ENCODE measurements around the gene USP36.

USP36 gene

GRCh38 chr17:78875363-78876093 is 34.9 kb upstream of the USP36 start:
- H4K20me1 ChIP-seq (ENCODE audit: insufficient read depth, low read length), result 0 out of 2 replicates have a peak, but pooled peaks cover 3% of the 10 kb centered on the region
- no peak overlapping the region for H2AFZ ChIP-seq (ENCODE audit: low read length)
- H3K27me3 ChIP-seq (replicated peaks; ENCODE audit: insufficient read depth, low read length), result no peaks in the 10 kb centered on the region
- no peak overlapping the region for H3K4me3 ChIP-seq (ENCODE audit: low read length)
- H3K79me2 ChIP-seq (ENCODE audit: low read length), result peaks cover 82% of the 10 kb centered on the region
- no peaks in the 10 kb centered on the region for H3K9me3 ChIP-seq (replicated peaks; ENCODE audit: insufficient read depth, low read length)
- TF ChIP-seq EZH2 (optimal IDR thresholded peaks at IDR 0.05; ENCODE audit: low read depth, low read length), result no peak
- no peak for TF ChIP-seq EZH2phosphoT487 (IDR thresholded peaks at IDR 0.05; ENCODE audit: low read length)
- no peak for TF ChIP-seq CTCF (IDR thresholded peaks at IDR 0.05; ENCODE audit: low read length)
- H3K27ac ChIP-seq (ENCODE audit: low read length), result no peak overlapping the region
- H3K4me1 ChIP-seq (ENCODE audit: low read length), result no peaks in the 10 kb centered on the region
- no peaks in the 10 kb centered on the region for H3F3A ChIP-seq (ENCODE audit: insufficient read depth, low read length)
- no peaks in the 10 kb centered on the region for H3K36me3 ChIP-seq (replicated peaks; ENCODE audit: insufficient read depth, low read length)
- no peak for DNase-seq
- H3K9ac ChIP-seq (ENCODE audit: low read length), result no peak overlapping the region
- no peaks in the 10 kb centered on the region for H3K9me2 ChIP-seq (replicated peaks; ENCODE audit: insufficient read depth, low read length)
- no peak overlapping the region for H3K4me2 ChIP-seq (ENCODE audit: low read depth, low read length)

GRCh38 chr17:78873519-78874340 is 33.1 kb upstream of the USP36 start:
- no peak overlapping the region for H3K9ac ChIP-seq (ENCODE audit: low read length)
- no peaks in the 10 kb centered on the region for H3K4me1 ChIP-seq (ENCODE audit: low read length)
- TF ChIP-seq EZH2 (optimal IDR thresholded peaks at IDR 0.05; ENCODE audit: low read depth, low read length), result no peak
- TF ChIP-seq CTCF (IDR thresholded peaks at IDR 0.05; ENCODE audit: low read length), result no peak
- no peak for TF ChIP-seq EZH2phosphoT487 (IDR thresholded peaks at IDR 0.05; ENCODE audit: low read length)
- H3K79me2 ChIP-seq (ENCODE audit: low read length), result peaks cover 69% of the 10 kb centered on the region
- no peaks in the 10 kb centered on the region for H3K9me2 ChIP-seq (replicated peaks; ENCODE audit: insufficient read depth, low read length)
- no peak for DNase-seq
- no peaks in the 10 kb centered on the region for H3K36me3 ChIP-seq (replicated peaks; ENCODE audit: insufficient read depth, low read length)
- H3K4me2 ChIP-seq (ENCODE audit: low read depth, low read length), result no peak overlapping the region
- no peak overlapping the region for H3K27ac ChIP-seq (ENCODE audit: low read length)
- H3K27me3 ChIP-seq (replicated peaks; ENCODE audit: insufficient read depth, low read length), result no peaks in the 10 kb centered on the region
- no peak overlapping the region for H2AFZ ChIP-seq (ENCODE audit: low read length)
- H3K9me3 ChIP-seq (replicated peaks; ENCODE audit: insufficient read depth, low read length), result no peaks in the 10 kb centered on the region
- 0 out of 2 replicates have a peak, but pooled peaks cover 3% of the 10 kb centered on the region for H4K20me1 ChIP-seq (ENCODE audit: insufficient read depth, low read length)
- no peak overlapping the region for H3K4me3 ChIP-seq (ENCODE audit: low read length)
- no peaks in the 10 kb centered on the region for H3F3A ChIP-seq (ENCODE audit: insufficient read depth, low read length)

GRCh38 chr17:78872486-78872885 is 31.9 kb upstream of the USP36 start:
- 0 out of 2 replicates have a peak, but pooled peaks cover 2% of the 10 kb centered on the region for H3K36me3 ChIP-seq (replicated peaks; ENCODE audit: insufficient read depth, low read length)
- H3K9me2 ChIP-seq (replicated peaks; ENCODE audit: insufficient read depth, low read length), result no peaks in the 10 kb centered on the region
- no peaks in the 10 kb centered on the region for H3K4me1 ChIP-seq (ENCODE audit: low read length)
- H3K4me2 ChIP-seq (ENCODE audit: low read depth, low read length), result no peak overlapping the region
- no peak overlapping the region for H3K9ac ChIP-seq (ENCODE audit: low read length)
- DNase-seq, result no peak
- H2AFZ ChIP-seq (ENCODE audit: low read length), result no peak overlapping the region
- H3K27me3 ChIP-seq (replicated peaks; ENCODE audit: insufficient read depth, low read length), result no peaks in the 10 kb centered on the region
- H4K20me1 ChIP-seq (ENCODE audit: insufficient read depth, low read length), result 0 out of 2 replicates have a peak, but pooled peaks cover 3% of the 10 kb centered on the region
- no peaks in the 10 kb centered on the region for H3K9me3 ChIP-seq (replicated peaks; ENCODE audit: insufficient read depth, low read length)
- H3F3A ChIP-seq (ENCODE audit: insufficient read depth, low read length), result no peaks in the 10 kb centered on the region
- H3K79me2 ChIP-seq (ENCODE audit: low read length), result peaks cover 60% of the 10 kb centered on the region
- H3K4me3 ChIP-seq (ENCODE audit: low read length), result no peak overlapping the region
- TF ChIP-seq EZH2 (optimal IDR thresholded peaks at IDR 0.05; ENCODE audit: low read depth, low read length) (no peak), CTCF (IDR thresholded peaks at IDR 0.05; ENCODE audit: low read length) (no peak), EZH2phosphoT487 (IDR thresholded peaks at IDR 0.05; ENCODE audit: low read length) (no peak)
- no peak overlapping the region for H3K27ac ChIP-seq (ENCODE audit: low read length)
